NCI-H446 (cell line): ENCODE results near the gene TNPO3.

ENCODE experiments used
- DNase-seq, 2 experiments: peaks; one replicate each; lab custom pipeline; 2025; lab: John Stamatoyannopoulos, UW

TNPO3 gene

DNA sequence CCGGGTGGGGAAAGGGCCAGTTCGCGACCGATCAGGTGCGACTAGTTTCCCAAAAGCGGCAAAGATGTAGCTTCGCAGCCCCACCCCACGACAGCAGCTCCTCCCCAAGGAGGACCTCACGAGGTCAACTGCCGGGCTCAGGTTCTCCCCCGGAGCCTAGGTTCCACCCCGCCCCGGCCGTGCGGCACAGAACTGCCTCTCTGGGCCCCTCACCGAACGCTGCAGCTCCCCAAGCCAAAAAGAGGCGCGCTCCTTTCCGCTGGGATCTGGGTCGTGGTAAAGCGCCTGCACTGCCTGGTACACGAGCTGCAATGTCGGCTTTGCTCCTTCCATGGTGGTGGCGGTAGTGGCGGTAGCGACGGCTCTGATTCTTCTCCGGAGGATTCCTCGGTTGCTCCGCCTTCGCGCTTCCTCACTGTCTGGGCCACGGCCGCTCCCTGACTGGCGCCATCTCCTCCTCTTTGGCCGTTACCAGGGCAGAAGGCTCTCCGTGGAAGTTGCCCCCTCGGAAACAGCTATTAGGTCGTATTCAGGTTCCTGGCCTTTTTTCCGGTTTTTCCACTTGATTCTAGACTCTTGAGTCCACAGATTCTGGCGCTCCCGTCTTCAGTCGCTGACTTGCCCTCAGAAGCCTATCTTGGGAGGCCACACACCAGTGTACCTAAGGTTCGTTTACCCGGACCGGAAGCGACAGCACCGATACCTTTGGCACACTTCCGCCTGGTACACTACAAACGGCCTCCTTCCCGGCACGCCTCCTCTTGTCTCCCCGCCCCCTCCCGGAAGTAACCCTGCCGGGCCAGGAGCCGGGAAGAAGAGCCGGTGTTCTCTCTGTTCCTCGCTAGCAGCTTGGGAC, at the start of gene TNPO3:
Gene TNPO3, minus strand, starts transcription at position 674 of the 856 bp plus-strand sequence. Its CDS starts 341 bp downstream, at position 333.
- peak; percentile 77 to 91 for DNase-seq

DNA sequence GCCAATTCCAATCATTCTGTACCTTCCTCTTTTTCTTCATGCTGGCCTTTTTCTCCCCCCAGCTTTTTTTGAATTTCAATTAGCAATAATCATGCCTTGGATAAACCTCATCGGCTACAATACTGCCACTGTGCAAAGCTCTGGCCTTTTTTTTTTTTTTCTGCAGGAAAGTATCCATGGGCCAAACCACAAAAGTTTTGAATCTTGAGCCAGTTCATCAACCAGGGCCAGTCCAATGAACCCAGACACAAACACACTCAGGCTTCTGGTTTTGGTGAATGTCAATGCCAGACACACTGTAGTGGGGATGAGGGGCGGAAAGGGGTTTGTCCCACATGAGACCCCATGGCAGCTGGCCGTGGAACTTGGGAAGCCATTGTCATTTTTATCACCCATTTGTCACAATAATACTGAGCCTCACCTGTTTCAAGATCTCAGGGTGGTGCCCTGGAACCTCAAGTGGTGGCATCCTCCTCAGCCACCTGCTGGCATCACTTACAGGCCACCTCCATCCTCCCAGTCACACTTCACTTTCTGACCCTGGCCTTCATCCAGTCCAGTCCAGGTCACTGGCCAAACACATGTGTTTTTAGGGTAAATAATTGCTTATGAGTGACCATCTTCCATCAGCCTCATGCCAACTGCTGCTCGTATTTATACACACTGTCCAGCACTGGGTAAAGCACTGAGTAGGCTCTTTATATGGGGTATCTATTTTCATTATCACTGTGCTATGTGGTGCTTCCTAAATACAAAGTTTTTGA, 48.8 kb upstream of the TNPO3 start:
- no peak for DNase-seq

DNA sequence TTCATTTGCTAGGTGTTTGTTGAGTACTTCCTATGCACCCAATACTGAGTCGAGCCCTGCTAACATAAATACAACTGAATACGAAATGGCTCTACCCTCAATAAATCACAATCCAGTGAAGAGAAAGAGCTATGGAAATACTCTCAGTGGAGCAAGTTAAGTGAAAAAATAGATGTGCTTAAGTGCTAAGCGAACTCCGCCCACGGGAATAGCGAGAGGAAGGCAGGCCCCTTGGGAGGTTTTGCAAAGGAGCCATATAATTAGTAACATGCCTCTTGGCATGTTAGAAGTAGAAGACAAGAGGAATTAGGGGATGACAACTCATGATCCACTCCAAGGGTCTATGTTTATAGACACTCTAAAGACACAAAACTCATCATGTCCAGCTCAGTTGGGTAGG, 46.8 kb upstream of the TNPO3 start:
- no peak for DNase-seq

DNA sequence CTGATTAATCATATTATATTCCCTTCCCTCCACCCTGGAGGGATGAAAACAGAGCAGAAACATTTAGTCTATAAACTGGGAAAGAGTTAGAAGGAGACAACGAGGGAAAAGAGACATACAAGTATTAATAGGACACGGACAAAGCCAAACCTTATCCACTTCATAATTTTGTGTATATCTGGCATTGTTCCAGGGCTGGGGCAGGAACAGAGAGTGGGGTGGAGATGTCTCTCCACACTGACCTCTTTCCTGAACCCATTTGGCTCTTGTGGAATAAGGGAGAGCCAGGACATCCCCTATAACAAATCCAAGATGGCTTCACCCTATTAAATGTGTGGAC, 45.9 kb upstream of the TNPO3 start:
- no peak for DNase-seq

DNA sequence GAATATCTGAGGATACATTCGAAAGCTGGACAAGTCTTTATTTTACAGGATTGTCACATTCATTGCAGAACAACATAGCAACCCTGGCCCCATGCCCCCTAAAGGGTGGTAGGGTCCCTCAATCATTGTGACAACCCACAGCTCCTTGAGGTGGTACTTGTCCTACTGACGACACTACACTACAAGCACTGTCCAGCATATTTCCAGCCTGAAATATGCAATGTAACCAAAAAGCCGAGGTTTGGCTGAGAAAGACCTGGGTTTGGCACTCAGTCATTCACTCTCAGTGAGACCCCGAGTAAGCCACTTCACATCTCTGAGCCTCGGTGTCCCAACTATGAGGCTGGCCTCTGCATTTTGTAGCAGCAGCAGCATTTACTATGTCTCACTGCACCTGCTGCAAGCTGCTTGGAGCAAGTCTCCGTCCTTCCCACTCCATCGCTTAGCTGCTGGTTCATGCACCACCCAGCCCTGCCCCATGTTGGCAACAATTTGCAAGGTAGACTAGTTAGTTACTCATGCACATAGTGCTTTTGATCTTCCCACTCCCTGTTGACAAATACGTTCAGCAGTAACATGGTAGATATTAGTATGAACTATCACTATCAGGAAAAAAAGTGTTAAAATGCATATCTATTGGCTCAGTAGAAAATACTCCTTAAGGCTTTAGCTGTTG, 43.6 kb upstream of the TNPO3 start:
- no peak for DNase-seq

DNA sequence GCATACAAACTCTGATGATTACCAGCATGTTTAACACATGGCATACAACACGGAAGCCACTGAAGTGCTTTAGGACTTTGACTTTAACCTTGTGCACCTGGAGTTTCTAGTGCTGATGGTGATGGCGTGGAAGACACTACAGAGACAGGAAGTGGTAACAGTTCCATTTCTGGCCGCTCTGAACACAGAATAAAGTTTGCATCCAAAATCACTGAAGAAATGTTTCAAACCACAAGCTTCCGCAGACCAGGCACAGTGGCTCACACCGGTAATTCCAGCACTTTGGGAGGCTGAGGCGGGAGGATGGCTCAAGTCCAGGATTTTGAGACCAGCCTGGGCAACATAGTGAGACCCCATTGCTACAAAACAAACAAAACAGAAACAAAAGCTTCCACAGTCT, 40.3 kb upstream of the TNPO3 start:
- DNase-seq, result no peak

DNA sequence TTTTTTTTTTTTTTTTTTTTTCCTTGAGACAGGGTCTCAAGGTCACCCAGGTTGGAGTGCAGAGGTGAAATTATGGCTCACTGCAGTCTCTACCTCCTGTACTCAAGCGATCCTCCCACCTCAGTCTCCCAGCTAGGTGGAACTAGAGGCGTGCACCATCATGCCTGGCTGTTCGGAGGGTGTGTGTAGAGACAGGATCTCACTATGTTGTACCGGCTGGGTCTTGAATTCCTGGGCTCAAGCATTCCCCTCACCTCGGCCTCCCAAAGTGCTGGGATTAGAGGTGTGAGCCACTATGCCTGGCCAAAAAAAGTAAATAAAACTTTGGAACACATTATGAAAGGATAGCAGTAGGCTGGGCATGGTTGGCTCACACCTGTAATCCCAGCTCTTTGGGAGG, 39.6 kb upstream of the TNPO3 start:
- DNase-seq, result no peak

DNA sequence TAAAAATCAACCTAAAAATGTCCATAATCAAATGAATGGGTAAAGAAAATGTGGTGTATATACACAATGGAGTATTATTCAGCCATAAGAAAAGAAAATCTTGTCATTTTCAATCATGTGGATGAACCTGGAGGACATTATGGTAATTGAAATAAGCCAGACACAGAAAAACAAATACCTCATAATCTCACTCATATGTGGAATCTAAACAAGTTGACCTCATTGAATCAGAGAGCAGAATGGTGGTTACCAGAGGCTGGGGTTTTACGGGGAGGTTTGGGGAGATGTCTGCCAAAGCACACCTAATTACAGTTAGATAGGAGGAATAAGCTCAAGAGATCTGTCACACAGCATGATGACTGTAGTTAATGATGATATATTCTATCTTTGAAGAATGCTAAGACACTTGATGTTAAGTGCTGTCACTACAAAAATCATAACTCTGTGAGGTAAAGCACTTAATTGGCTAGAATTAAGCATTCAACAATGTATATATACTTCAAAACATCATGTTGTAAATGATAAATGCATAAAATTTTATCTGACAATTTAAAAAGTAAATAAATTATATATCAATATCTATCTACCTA, 39.1 kb upstream of the TNPO3 start:
- DNase-seq, result no peak

DNA sequence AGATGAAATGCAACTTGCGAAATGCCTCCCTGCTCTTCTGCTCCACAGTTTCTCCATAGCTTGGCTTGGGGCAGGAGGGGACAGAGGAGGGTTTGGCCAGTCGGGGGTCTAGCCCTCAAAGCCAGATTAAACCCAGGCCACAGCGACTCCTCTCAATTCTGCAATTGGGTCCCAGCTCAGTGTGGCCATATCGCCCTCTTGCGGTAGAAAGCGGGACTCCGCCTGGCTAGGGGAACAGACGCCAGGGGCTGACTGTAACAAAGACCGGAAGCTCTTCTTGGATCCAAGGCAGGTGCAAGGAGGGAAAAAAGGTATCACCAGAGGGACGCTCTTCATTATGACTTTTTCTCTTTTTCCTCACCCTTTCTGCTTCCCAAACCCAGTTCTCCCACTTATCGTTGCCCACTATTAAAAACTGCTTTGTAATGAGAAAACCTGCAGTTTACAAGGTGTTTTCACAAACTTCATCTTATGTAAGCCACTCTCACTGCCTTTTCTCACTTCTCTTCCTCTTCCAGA, 36.6 kb upstream of the TNPO3 start:
- DNase-seq, result peak; percentile 54 to 71

DNA sequence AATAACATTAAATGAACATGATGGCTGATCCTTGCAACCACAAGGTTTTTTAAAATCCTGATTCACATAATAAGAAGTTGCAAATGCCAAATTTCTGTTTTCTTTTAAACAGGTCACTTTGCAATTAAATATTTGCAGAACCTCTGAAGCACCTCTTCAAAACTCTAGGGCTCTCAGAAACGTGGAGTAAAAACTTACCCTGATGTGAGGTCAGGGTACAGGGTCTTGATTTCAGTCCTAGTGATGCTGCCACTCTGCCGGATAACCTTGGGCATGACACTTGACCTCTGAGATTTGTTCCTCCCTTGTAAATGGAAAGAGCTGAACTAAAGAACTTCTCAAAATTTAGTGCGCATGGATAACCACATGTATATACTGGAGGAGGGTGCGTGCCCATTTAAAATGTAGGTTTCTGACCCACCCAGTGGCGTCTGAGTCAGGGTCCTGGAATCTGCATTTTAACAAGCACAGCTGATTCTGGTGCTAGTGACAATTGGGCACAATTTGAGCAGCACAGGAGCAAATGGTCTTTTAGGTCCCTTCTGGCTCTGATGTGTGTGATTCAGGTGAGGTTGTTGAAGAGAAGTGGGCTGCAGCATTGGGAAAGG, 35.5 kb upstream of the TNPO3 start:
- DNase-seq, result no peak

DNA sequence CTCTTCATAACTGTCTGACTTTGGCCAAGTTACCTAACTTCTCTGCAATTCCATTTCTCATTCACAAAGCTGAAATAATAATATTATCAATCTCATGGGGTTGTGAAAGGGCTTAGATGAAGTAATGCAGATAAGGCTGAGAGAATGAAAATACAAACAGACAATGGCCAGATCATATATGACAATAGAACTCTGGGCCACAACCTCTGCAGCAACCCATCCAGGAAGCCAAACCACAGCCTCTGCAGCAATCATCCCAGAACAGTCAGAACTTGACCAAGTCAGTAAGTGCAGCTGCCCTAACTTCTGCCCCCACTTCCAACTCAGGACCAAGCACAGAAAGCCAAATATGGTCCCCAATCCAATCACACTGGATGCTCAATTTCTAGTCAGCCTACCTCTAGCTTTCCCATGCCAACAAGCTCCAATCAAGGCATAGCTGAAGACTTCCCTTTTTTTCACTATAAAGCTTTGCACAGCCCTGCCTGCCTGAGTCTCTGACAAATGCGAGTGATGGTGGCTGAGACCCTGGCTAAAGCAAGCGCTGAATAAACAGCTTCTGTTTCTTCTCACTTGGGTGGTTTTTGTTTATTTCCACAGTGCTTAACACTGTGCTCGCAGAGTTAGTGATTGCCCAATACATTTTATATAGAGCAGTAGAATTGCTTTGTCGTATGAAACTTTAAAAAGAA, 34.8 kb upstream of the TNPO3 start:
- DNase-seq, result no peak

DNA sequence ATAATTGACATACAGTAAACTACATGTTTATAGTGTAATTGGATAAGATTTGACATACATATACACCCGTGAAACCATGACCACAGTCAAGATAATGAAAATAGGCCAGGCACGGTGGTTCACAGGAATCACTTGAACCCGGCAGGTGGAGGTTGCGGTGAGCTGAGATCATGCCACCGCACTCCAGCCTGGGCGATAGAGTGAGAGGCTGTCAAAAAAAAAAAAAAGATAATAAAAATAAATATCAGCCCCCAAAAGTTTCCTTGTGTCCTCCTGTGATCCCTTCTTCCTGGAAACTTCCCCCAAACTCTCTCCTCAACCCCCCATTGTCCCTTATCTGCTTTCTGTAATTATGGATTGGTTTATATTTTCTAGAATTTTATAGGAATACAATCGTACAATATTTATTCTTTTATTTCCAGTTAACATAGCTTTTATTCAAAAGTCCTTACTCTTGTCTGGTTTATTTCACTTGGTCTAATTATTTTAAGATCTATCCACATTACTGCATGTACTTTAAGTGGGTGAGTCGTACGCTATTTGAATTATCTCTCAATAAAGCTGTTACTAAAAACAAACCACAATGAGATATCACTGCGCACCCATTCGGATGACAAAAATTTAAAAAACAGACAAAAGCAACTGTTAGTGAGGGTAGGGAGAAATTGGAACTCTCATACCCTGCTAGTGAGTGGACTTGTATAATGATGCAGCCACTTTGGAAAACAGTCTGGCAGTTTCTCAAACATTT, 30.1 kb upstream of the TNPO3 start:
- DNase-seq, result no peak

DNA sequence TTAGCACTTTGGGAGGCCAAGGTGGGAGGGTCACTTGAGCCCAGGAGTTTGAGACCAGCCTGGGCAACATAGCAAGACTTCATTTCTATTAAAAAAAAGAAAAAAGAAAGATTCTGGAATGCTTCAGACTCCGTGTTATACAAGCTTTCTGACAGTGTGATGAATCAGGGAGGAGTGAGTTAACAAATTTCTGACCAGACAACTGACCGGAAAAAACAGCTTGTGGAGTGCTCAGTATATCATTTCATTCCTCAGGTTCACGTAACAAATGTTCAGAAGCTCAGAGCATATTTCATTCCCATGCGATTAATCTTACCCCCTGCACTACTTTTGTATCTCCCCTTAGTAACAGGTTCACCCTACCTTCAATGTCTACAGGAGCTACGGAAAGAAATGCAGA, 28.6 kb upstream of the TNPO3 start:
- DNase-seq, result no peak

DNA sequence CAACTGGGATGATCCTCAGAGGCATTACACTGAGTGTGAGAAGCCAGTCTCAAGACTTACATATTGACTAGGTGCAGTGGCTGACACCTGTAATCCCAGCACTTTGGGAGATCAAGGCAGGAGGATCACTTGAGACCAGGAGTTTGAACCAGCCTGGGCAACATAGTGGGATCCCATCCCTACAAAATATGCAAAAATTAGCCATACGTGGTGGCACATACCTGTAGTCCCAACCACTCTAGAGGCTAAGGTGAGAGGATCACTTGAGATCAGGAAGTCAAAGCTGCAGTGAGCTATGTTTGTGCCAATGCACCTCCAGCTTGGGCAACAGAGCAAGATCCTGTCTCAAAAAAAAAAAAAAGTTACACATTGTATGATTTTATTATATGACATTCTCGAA, 23.5 kb upstream of the TNPO3 start:
- no peak for DNase-seq

DNA sequence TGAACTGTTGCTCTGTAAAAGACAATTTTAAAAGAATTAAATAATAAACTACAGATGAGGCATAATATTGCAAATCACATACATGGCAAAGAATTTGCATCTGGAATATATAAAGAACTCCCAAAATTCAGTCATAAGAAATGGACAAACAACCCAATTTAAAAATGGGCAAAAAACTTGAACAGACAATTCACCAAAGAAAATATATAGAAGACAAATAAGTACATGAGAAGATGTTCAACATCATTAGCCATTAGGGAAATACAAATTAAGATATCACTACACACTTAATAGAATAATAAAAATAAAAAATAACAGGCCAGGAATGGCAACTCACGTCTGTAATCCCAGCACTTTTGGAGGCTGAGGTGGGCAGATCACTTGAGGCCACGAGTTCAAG, 22.0 kb upstream of the TNPO3 start:
- no peak for DNase-seq

DNA sequence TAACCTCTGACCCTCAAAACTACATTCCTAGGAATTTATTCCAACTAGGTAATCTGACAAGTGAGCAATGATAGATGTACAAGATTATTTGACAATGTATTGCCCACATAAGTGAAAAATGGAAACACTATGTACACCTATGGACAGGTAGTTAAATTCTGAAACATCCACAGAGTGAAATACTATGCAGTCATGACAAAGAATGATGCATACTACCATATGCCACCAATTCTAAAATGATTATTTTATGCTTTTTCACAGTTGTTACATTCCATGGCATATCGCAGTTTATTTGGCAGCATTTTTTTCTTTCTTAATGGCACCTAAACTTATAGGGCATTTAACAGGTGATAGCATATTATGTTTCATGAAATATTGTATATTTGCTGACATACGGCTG, 20.1 kb upstream of the TNPO3 start:
- DNase-seq, result no peak

DNA sequence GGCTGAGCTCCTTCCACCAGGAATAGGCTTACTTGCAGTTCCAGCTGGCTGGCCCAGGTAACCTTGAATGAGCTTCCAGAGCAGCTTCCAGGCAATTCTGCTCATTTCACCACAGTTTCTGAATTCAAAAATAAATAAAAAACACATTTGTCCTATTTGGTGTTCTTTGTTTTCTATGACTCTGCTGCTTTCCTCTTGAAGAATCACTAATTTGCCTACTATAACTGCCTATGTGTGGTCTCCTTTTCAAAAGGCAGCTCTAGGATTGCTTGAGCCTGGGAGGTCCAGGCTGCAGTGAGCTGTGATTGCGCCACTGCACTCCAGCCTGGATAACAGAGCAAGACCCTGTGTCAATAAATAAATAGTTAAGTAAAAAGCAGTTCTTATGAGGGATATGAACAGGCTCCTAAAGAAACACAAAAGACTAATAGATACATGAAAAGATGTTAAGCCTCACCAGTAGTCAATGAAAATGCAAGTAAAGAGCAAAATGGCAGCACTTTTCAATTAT, 19.5 kb upstream of the TNPO3 start:
- no peak for DNase-seq

DNA sequence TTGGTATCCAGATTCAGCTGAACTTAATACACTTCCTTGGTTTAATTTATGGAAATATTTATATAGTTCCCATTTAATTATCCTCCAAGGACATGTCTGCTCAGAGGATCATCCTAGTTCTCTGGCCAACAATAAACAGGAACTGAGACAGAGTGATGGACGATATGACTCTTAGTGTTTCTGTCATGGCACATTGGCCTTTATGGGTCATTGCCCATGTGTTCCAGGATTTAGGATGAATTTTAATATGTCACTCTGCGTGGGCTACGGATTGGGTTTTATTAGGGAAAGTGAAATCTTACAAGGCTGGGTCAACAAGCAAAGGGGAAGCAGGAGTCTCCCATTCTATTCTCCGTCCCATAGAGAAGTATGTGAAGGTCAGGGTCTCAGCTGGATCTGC, 18.8 kb upstream of the TNPO3 start:
- no peak for DNase-seq

DNA sequence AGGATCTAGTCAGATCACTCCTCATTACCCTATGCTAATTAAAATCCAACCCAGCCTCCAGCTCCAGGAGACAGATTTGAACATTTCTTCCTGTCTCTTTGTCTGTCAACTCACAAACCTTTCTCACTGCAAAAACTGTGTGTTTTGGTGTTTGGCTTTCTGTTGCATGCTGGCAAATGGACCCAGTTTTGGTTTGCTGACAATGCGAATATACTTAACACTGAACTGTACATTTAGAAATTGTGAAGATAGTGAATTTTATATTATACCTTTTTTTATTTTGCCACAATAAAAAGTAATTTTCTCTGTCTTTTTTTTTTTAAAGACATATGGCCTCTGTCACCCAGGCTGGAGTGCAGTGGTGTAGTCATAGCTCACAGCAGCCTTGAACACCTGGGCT, 18.3 kb upstream of the TNPO3 start:
- DNase-seq, result no peak

DNA sequence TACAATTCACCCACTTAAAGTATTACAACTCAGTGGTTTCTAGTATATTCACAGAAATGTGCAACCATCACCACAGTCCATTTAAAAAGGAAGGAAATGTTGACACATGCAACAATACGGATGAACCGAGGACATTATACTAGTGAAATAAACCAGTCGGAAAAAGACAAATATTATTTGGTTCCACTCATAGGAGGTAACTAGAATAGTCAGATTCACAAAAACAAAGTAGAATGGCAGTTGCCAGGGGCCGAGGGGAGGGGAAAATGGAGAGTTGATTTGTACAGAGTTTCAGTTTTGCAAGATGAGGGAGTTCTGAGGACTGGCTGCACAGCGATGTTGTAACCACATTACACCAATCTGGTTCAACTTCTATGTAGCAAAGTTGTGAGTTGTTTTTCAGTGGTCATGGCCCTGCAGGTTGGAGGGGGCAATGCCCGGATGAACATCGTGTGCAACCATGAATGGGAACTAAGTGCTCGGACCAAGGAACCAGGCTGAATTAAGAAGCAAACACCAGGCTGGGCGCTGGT, 17.6 kb upstream of the TNPO3 start:
- DNase-seq, result no peak
